ENCODE data around the gene C12orf43. TPM values are rescaled to one million over a fixed set of nuclear protein-coding genes. Genes with fewer than 3 reads are reported as not detected.
A peak's percentile ranks its signal among the peaks of the same experiment; 100 is the strongest.
"Not testable (repeated sequence)": the region's sequence is repeated elsewhere in the genome, so short reads cannot be mapped to it uniquely, and the experiment has no call there.

C12orf43 gene, protein sequence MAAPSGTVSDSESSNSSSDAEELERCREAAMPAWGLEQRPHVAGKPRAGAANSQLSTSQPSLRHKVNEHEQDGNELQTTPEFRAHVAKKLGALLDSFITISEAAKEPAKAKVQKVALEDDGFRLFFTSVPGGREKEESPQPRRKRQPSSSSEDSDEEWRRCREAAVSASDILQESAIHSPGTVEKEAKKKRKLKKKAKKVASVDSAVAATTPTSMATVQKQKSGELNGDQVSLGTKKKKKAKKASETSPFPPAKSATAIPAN
- 18.5 and 29.1 TPM in 2 replicates for total RNA-seq

DNA sequence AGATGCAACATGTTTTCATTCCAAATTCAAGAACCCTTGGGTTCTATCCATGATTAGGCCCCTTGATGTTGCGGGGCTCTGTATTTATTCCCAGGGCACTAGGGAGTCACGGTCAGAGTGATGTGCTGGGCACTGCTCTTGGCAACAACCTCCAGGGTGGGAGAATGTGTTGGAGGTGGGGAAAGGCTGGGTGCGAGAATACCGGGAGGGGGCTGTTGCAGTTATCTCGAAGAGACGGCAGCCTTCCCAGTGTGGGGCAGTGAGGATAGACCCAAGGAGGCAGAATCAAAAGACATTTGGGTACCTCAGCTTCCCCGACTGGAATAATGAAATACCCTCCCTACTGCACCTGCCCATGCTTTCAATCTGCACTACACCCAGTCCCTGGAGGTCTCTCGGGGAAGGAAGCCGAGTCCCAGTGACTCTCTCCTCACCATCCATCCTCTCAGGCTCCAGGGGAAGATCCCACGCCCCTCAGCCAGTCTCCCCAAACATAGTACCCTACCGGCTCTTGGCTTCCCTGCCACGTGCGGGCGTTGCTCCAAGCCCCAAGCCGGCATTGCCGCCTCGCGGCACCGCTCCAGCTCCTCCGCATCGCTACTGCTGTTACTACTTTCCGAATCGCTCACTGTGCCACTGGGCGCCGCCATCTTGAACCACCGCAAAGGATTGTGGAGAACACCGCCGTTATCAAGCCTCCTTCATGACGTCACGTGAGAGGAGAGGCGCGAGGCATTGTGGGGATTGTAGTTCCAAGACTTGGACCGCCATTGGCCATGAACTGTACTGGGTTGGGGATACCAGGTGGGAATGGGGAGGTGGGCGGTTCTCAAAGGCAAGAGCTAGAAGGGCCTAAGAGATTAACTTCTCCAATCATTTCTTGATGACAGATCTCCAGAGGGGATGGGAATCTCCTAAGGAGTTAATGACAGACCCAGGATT, at the start of gene C12orf43:
Gene C12orf43, minus strand, starts transcription at position 663 of the 942 bp plus-strand sequence. Its CDS starts 13 bp downstream, at position 650.
- peak; percentile 62 for DNase-seq (ENCODE audit: low read depth, low spot score)

DNA sequence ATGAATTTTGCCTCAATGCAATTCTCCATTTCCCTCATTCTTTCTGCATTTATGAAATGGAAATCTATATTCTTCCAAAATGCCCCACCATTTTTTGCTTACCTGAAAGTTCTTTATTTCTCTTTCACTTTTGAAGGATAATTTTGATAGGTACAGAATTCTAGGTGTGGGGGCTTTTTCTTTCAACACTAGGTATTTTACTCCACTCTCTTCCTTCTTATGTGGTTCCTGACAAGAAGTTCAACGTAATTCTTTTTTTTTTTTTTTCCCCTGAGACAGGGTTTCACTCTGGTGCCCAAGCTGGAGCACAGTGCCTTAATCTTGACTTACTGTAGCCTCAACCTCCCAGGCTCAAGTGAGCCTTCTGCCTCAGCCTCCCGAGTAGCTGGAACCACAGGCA, 49.1 kb upstream of the C12orf43 start:
- no peak for DNase-seq (ENCODE audit: low read depth, low spot score)

DNA sequence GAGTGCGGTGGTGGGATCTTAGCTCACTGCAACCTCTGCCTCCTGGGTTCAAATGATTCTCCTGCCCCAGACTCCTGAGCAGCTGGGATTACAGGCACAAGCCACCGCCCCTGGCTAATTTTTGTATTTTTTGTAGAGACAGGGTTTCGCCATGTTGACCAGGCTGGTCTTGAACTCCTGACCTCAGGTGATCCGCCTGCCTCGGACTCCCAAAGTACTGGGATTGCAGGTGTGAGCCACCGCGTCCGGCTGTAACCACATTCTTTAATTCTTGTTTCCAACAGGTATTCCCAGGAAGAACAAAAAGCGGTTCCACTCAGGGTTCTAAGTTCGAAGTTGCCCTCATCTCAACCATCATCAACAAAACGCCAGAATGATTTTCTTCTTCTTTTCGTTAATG, 48.3 kb upstream of the C12orf43 start:
- DNase-seq (ENCODE audit: low read depth, low spot score), result not testable (repeated sequence)

DNA sequence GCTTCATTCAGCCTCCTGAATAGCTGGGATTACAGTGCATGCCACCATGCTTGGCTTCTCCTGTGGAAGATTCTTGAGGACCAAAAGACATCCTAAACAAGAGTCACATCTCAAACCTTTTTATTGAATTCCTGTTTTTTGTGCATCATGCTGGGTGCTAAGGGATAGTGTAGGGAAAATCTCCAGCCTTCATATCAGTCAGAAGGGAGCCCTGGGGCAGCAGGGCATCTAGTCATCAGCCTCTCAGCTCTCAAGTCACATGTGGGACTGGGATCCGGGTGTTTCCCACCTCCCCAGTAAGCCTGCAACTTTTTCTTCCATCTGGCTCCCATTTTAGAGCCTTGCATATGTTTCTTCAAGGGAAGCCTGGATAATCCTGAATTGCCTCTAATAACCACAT, 47.8 kb upstream of the C12orf43 start:
- DNase-seq (ENCODE audit: low read depth, low spot score), result no peak

DNA sequence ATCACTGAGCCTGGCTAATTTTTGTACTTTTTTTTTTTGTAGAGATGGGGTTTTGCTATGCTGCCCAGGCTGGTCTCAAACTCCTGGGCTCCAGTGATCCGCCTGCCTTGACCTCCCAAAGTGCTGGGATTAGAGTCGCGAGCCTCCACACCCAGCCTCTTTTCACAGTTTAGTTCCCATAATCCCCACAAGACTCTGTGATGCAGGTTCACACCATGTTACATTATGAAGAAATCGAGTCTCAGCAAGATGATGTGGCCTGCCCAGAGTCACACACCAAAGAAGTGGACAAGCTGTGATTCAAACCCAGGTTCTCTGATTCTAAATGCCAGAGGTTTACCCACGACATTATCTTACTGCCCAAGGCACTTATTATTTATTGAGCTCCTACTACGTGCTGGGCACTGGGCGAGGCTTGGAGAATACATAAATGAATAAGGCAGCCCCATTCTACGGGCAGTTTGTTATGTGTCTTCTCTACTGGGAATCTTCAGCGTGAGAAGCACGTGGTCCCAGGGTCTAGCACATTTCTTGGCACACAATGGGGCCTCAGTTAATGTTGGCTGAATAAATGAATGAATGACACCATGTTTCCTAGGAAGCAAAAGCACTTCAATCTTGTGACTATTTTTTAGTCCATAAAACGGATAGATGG, 46.2 kb upstream of the C12orf43 start:
- no peak for DNase-seq (ENCODE audit: low read depth, low spot score)

DNA sequence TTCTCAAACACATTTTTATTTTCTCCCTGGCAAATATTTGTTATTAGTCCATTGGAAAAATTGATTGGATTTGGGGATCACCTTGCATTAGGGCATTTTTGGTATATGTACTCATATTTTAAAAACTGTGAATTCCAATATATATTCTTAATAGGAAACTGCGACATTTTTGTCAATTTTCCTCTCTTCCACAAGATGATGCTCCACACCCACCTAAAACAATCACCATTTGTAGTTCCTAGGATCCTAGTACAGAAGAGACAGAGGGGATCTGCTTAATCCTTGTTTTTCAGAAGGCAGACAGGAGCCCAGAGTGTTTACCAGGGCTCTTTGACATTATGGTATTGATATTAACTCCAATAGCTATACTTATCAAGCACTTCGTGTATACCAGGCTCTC, 45.5 kb upstream of the C12orf43 start:
- no peak for DNase-seq (ENCODE audit: low read depth, low spot score)

DNA sequence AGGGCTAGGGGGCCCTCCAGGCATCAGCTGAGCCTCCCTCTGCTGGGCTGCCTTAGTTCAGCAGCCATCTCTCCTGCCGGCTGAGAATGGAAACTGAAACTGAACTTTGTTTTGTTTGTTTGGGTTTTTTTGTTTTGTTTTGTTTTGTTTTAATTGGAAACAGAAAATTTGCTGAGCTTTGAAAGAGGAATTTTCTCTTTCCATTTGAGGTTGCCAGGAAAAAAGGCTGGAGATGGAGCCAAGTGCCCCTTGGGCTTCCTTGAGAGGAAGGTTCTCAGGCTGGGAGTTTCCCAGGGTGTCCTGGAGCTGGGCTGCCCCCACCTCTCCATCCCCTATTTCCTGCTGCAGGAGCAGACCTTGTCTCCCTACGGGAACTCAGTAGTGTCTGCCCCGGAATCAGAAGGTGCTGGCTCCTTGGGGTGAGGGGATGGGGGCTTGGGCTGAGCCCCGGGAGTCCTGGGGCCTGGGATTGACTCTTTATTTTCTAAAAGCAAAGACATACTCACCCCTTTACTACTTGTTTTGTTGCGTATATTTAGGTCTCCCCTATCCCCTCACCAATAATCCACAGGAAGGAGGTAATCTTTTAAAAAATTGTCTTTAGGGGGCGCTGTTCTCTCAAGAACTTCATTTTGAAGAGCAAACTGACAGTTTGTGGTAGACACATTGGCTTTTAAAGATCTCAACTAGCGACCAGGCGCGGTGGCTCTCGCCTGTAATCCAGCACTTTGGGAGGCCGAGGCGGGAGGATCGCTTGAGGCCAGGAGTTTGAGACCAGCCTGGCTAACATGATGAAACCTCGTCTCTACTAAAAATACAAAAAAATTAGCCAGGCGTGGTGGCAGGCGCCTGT, 44.1 kb upstream of the C12orf43 start:
- peak; percentile 43 for DNase-seq (ENCODE audit: low read depth, low spot score)

DNA sequence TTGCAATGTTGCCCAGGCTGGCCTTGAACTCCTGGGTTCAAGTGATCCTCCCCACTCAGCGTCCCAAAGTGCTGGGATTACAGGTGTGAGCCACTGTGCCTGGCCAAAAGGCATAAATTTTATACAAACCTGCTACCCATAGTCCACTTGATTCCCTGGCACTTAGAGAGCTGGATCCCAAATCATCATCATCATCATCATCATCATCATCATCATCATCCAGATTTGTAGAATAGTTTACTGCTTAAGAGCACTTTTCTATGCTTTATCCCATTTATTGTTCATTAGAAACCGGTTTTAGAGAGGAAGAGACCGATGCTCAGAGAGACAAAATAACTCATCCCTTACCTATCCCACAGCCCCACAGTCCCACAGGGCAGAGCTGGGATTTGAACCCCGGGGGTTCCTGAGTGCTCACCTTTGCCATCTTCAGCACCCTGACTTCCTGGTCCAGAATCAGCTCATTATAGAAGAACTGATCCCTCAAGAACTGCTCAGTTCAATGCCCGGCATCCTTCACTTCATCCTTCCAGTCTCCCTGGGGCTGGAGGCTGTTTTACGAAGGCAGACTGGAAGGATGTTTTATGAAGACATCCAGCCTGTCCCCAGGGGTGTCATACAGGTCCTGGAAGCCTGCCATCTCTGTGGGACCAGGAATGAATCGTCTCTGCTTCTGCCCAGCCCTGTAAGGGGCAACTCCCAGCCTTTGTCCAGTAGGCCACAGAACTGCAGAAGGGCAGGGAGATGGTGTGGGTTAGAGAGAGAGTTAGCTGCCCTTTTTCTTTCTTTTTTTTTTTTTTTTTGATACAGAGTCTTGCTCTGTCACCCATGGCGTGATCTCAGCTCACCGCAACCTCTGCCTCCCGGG, 43.0 kb upstream of the C12orf43 start:
- no peak for DNase-seq (ENCODE audit: low read depth, low spot score)

DNA sequence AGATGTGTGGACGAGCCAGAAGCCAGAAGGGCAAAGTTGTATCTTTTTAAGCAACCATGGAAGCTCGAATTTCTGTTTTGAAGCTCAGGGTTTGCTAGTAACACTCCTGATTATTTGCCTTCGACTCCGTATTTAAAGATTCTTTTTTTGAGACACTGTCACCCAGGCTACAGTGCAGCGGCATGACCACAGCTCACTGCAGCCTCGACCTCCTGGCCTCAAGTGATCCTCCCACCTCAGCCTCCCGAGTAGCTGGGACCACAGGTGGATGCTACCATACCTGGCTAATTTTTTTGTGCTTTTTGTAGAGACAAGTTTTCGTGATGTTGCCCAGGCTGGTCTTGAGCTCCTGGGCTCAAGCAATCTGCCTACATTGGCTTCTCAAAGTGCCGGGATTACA, 41.5 kb upstream of the C12orf43 start:
- DNase-seq (ENCODE audit: low read depth, low spot score), result no peak

DNA sequence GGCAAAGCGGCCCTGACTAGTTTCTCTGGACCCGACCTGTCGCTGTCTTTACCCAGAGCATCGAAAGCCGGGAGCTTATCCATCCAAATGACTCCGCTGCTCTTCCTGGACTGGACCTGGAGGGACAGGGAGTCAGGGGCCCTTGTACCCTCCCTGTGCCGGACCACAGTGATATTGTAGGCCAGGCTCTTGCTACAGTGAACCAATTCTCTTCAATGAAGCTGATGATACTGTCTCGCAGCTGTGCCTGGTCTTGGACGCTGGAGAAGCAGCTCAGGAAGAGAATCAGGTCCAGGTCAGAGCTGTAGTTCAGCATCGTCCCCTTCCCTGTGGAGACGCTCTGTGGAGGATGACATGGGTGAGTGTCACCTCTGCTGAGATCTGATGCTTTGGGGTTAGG, 37.4 kb upstream of the C12orf43 start:
- no peak for DNase-seq (ENCODE audit: low read depth, low spot score)

DNA sequence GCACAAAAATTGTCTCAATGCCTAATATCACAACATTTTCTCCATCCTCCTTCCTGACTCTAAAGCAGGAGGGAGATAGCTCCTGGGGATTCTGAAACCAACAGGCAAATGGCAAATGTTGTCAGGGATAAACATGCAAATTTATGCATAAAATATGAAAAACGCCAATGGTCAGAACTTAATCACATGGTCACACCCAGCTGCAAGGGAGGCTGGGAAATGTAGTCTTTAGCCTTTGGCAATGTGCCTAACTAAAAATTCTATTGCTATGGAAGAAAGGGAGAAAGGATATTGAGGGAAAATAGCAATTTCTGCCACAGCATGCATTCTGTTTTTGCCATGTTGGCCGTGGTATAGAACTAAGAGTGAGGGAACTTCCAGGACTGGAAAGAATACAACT, 34.4 kb upstream of the C12orf43 start:
- no peak for DNase-seq (ENCODE audit: low read depth, low spot score)

DNA sequence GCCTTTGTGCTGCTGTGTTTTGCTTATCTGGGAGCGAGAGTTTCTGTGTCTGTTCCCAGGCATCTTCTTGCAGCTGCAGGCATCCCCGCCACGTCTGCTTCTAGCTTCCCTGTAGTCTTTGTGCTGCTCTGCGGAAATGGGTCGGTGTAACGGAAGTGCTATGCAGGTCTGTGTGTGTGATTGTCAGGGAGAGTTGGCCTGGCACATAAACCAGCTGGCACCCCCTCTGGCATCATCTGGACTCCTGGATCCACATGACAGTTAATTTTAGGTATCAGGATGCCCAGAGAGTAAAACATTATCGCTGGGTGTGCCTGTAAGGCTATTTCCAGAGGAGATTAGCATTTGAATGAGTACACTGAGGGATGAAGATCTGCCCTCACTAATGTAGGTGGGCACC, 32.2 kb upstream of the C12orf43 start:
- no peak for DNase-seq (ENCODE audit: low read depth, low spot score)

DNA sequence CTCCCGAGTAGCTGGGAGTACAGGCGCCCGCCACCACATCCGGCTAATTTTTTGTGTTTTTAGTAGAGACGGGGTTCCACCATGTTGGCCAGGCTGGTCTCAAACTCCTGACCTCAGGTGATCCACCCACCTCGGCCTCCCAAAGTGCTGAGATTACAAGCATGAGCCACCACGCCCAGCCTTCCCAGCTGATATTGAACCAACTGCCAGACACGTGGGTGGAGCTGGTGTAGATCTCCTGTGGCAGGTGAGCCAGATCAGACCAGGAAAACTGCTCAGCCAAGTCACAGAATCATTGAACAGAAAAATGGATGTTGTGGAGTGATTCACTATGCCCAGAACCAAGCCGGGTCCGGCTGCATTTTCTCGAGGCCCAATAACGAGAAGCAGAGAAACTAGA, 31.1 kb upstream of the C12orf43 start:
- DNase-seq (ENCODE audit: low read depth, low spot score), result not testable (repeated sequence)

DNA sequence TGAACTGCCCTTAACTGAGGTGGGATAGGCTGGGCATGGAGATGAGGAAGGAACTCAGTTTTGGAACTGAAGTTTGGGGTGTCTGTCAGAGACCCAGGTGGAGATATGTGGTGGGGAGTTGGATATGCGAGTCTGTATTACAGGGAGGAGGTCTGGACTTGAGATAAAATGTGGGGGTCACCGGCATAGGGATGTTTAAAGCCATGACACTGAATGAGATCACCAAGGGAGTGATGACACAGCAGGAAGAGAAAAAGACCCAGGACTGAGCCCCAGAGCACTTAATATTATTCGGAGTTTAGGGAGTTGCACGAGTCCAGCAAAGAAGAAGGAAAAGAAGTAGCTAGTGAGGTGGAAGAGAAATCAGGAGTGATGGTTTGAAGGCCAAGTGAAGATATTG, 26.8 kb upstream of the C12orf43 start:
- DNase-seq (ENCODE audit: low read depth, low spot score), result no peak

DNA sequence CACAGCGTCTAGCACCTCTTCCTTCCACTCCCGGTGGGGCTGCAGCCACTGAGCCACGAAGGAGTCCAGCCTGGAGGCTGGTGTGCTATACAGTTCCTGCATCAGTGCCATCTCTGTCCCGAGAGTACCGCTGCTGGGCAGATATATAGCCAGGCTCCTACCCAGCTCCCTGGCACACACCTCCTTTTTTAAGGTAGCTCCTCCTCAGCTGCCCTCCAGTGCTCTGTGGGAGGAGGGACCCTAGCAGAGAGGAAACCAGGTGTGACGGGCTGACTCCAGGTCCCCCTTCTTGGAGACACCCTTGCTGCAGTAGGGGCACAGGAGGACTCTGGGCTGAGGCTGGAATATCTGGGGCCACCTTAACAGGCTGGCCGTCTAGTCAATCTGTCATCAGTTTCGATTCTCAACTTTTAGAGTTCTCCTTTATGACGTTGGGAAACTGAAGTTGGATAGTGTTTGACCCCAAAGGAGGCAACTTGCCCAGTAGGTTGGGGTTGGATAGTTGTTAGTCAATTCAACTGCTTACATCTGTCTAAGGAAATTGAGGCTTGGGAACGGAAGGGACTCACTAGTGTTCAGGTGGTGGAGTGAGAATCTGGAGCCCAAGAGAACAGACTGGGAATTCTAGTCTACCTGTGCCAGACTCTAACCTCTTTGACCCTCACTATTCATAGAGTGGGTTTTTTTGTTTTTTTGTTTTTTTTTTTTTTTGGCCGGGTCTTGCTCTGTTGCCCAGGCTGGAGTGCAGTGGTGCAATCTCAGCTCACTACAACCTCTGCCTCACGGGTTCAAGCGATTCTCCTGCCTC, 22.8 kb upstream of the C12orf43 start, which contains the start of gene OASL:
Gene OASL, minus strand, starts transcription at position 386 of the 808 bp plus-strand sequence. Its CDS starts 275 bp downstream, at position 111.
- DNase-seq (ENCODE audit: low read depth, low spot score), result no peak

DNA sequence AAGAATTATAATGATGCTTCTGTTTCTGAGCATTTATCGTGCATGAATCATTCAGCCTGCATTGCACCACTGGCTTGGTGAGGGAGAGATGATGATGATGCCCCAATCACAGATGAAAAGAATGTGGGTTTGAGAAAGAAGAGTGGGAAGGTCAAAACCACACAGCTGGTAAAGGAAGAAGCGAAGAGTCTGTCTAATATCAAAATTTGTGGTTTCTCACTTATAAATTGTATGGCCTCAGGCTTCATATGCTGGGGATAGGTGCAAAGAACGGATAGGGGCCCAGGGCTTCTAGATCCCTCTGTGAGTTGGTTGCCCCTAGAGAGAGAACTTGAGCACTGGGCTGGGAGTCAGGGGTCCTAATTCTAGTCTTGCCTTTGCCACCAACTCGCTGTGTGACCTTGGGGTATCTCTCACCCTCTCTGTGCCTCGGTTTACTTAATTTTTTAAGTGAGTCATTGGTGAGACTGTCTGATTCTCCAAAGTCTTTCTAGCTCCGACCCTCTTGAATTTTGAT, 20.6 kb upstream of the C12orf43 start:
- DNase-seq (ENCODE audit: low read depth, low spot score), result no peak

DNA sequence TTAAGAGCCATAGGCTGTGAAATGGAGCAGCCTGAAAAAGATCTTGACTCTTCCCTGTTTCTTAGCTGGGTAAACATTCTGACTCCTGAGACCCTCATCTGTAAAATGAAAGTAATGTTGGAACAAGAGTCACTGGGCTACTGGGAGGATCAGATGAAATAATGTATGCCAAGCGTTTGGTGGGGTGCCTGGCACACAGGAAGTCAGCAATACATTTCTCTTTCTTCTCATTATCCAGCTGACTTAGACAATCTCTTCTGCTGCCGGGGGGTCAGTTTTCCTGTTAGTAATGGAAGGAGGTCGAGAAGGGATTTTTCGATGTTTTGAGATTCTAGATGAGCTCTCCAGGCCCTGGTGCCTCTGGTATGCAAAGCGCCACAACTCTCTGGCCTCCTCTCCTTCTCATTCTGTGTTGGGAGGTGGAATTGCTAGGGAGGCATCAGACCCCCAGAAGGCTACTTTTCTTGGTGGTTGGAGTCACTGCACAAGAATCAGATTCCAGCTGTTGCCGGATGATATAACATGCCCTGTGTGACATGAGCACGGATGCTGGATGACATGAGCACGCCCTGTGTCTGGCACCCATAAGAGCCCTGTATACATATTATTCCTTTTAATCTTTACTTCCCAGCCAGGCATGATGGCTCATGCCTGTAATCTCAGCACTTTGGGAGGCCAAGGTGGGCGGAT, 18.5 kb upstream of the C12orf43 start:
- no peak for DNase-seq (ENCODE audit: low read depth, low spot score)

DNA sequence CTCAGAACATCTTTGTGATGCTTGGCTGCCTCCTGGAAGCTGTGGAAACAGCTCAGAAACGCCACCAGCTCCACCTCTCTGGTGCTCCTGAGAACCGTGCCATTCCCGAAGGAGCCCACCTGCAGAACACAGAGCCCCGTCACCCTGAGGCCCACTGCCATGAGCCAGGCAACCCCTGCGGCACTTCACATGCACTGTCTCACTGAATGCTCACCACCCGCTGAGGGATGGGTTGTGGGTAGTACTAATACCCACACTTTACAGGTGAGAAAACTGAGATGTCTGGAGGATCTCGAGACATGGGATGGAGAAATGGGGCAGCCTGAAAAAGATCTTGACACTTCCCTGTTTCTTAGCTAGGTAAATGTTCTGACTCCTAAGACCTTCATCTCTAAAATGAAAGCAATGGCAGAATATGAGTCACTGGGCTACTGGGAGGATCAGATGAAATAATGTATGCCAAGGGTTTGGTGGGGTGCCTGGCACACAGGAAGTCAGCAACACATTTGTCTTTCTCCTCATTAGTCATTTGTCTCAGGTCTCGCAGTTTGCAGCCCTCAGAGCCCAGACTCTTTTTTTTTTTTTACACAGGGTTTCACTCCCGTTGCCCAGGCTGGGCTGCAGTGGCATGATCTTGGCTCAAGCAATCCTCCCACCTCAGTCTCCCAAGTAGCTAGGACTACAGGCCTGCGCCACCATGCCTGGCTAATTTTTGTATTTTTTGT, 17.5 kb upstream of the C12orf43 start:
- no peak for DNase-seq (ENCODE audit: low read depth, low spot score)

Measured in pulmonary artery endothelial cell (primary cell).